PC-9 (cell line): ENCODE measurements around the gene WNT16. TPM values are rescaled to one million over a fixed set of nuclear protein-coding genes. Genes with fewer than 3 reads are reported as not detected.

ENCODE experiments used
- Bru-seq: library from RNA; stranded (reverse); fragments of 400-500 nt; gene quantifications from one replicate; lab custom pipeline; 2021; lab: Mats Ljungman, UMichigan
- BruChase-seq, 2 experiments: library from RNA; stranded (reverse); fragments of 400-500 nt; gene quantifications; one replicate each; lab custom pipeline; 2021; lab: Mats Ljungman, UMichigan
- BruUV-seq: library from RNA; stranded (reverse); fragments of 400-500 nt; replicated peaks from 2 replicates; lab custom pipeline; 2021; lab: Mats Ljungman, UMichigan
- CTCF ChIA-PET: fragments of 300-600 bp; sonication (Branson Sonifier 250); formaldehyde crosslinking; loops from one replicate; lab custom pipeline; 2022; ENCODE audit warnings: antibody characterized with exemption; lab: Charles Lee
- POLR2A ChIA-PET: fragments of 300-600 bp; sonication (Branson Sonifier 250); formaldehyde crosslinking; loops from one replicate; lab custom pipeline; 2022; ENCODE audit warnings: antibody characterized with exemption; ENCODE audit not compliant: unreplicated experiment; lab: Charles Lee
- DNase-seq, 2 experiments: peaks; one replicate each; pipeline versions ENCODE4 v3.0.0 to v3.0.0-alpha.2; 2015 to 2022; ENCODE audit warnings: mixed read lengths in 1 of 2
- H2AFZ ChIP-seq: fragments of 200-600 bp; sonication (generic); 2 replicates; pipeline ENCODE4 v1.8.1; 2017; ENCODE audit warnings: antibody characterized with exemption
- H3F3A ChIP-seq: fragments of 200-600 bp; sonication (generic); 2 replicates; pipeline ENCODE4 v1.8.1; 2017; ENCODE audit warnings: antibody characterized with exemption, mild to moderate bottlenecking, low read depth; ENCODE audit not compliant: insufficient read depth
- H3K27ac ChIP-seq: fragments of 200-600 bp; sonication (generic); 2 replicates; pipeline ENCODE4 v1.6.1; 2016; ENCODE audit warnings: mixed run types
- H3K27me3 ChIP-seq: fragments of 200-600 bp; sonication (generic); 2 replicates; pipeline ENCODE4 v1.6.1; 2016; ENCODE audit warnings: low read depth, mixed run types; ENCODE audit not compliant: insufficient read depth
- H3K36me3 ChIP-seq: fragments of 200-600 bp; sonication (generic); 2 replicates; pipeline ENCODE4 v1.6.1; 2016; ENCODE audit warnings: low read depth, mixed run types
- H3K4me1 ChIP-seq: fragments of 200-600 bp; sonication (generic); replicated peaks from 2 replicates; pipeline ENCODE4 v1.6.1; 2016; ENCODE audit warnings: mixed run types; ENCODE audit not compliant: insufficient read depth
- H3K4me2 ChIP-seq: fragments of 200-600 bp; sonication (generic); 2 replicates; pipeline ENCODE4 v1.6.1; 2017; ENCODE audit warnings: mixed run types
- H3K4me3 ChIP-seq: fragments of 200-600 bp; sonication (generic); 2 replicates; pipeline ENCODE4 v1.6.1; 2016; ENCODE audit warnings: mixed run types
- H3K79me2 ChIP-seq: fragments of 200-600 bp; sonication (generic); 2 replicates; pipeline ENCODE4 v1.6.1; 2017; ENCODE audit warnings: low read depth, mixed run types
- H3K9me2 ChIP-seq: fragments of 200-600 bp; sonication (generic); 2 replicates; pipeline ENCODE4 v1.8.1; 2017; ENCODE audit warnings: mild to moderate bottlenecking; ENCODE audit not compliant: insufficient read depth
- H3K9me3 ChIP-seq: fragments of 200-600 bp; sonication (generic); 2 replicates; pipeline ENCODE4 v1.8.1; 2016; ENCODE audit warnings: low read depth; ENCODE audit not compliant: insufficient read depth
- H4K20me1 ChIP-seq: fragments of 200-600 bp; sonication (generic); 2 replicates; pipeline ENCODE4 v1.8.1; 2017; ENCODE audit not compliant: insufficient read depth
- EZH2 ChIP-seq: fragments of 200-600 bp; sonication (generic); IDR thresholded peaks from 2 replicates; pipeline ENCODE4 v1.8.0; 2017; ENCODE audit warnings: antibody characterized with exemption, low read depth
- intact Hi-C: fragments of 100-400 bp; cut with micrococcal nuclease; formaldehyde crosslinking; loops from one replicate; pipeline ENCODE4 v1.10.0; 2022; ENCODE audit not compliant: unreplicated experiment
- long read RNA-seq: library from polyadenylated mRNA; stranded (forward); transcript quantifications from one replicate; pipeline ENCODE4 v2.0.0, GENCODE V29; 2022
- total RNA-seq: library from RNA; stranded (reverse); gene quantifications from 2 replicates; pipeline ENCODE4 v1.2.3, GENCODE V29; 2021
- TF ChIP-seq, protein P1 (sequence below): fragments of 200-600 bp; sonication (generic); conservative IDR thresholded peaks from 2 replicates; pipeline ENCODE4 v1.6.1; 2017; ENCODE audit warnings: mixed run types, antibody characterized with exemption, mild to moderate bottlenecking, moderate library complexity

The WNT16 gene, protein sequence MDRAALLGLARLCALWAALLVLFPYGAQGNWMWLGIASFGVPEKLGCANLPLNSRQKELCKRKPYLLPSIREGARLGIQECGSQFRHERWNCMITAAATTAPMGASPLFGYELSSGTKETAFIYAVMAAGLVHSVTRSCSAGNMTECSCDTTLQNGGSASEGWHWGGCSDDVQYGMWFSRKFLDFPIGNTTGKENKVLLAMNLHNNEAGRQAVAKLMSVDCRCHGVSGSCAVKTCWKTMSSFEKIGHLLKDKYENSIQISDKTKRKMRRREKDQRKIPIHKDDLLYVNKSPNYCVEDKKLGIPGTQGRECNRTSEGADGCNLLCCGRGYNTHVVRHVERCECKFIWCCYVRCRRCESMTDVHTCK
- total RNA-seq (not detected in 2 replicates), Bru-seq, nascent RNA (percentile 25 among the genes with signal in this experiment), BruChase-seq, experiment 1, labeled RNA remaining after a 2-hour chase (percentile 20 among the genes with signal in this experiment), BruChase-seq, experiment 2, labeled RNA remaining after a 6-hour chase (percentile 20 among the genes with signal in this experiment)
- long read RNA-seq, partial matches to known transcripts, result 2 of 3 reads
- long read RNA-seq, other reads (novel, unspliced or antisense), result 1 of 3 reads

DNA sequence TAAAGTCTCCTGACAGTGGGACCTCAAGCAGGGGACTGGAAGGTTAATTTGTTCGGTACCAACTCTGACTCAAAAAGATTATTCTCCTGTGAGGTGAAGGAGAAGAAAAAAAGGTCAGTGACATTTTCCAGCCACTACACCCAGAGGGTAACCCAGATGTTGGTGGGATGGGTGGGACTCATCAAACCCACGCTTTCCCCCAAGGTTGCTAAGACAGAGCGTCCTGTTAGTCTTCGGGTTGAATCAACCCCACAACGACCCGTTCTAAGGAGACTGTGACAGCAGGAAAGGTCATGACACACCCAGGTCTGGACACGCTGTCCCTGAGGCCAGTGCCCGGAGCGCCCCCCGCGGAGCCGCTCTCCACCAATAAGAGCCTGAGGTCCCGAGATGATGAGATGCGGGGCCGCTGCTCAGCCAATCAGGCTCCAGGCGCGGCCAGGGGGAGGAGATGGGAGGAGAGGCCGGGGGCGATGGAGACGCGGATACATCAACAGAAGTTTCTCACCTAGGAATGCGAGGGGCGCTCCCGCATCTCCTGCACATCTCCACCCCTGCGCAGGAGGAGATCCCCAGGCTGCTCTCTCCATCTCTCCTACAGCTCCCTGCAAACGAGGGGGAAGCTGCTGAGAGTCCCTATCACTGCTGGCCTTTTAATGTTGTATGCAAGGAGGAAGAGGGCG, at the start of gene WNT16:
WNT16 (plus strand) TSS at position 493 of the 683 bp plus-strand sequence. CDS start 293 bp downstream, outside the sequence.
- no TSS peak for BruUV-seq
- POLR2A ChIA-PET, result no interaction called here
- no peak for DNase-seq
- H4K20me1 ChIP-seq, result no peaks in the 10 kb centered on the region
- TF ChIP-seq, protein P1, sequence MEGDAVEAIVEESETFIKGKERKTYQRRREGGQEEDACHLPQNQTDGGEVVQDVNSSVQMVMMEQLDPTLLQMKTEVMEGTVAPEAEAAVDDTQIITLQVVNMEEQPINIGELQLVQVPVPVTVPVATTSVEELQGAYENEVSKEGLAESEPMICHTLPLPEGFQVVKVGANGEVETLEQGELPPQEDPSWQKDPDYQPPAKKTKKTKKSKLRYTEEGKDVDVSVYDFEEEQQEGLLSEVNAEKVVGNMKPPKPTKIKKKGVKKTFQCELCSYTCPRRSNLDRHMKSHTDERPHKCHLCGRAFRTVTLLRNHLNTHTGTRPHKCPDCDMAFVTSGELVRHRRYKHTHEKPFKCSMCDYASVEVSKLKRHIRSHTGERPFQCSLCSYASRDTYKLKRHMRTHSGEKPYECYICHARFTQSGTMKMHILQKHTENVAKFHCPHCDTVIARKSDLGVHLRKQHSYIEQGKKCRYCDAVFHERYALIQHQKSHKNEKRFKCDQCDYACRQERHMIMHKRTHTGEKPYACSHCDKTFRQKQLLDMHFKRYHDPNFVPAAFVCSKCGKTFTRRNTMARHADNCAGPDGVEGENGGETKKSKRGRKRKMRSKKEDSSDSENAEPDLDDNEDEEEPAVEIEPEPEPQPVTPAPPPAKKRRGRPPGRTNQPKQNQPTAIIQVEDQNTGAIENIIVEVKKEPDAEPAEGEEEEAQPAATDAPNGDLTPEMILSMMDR, result no peak
- TF ChIP-seq EZH2, result no peak
- no peaks in the 10 kb centered on the region for H3K9me3 ChIP-seq
- peak within 1 kb of the TSS; percentile 71 for H3K4me3 ChIP-seq
- no peak within 1 kb of the TSS for H3K27ac ChIP-seq
- no peaks in the 10 kb centered on the region for H3K36me3 ChIP-seq
- peak within 1 kb of the TSS; percentile 85 for H2AFZ ChIP-seq
- H3K4me2 ChIP-seq, result peak within 1 kb of the TSS; percentile 98
- no peaks in the 10 kb centered on the region for H3K4me1 ChIP-seq
- no peaks in the 10 kb centered on the region for H3K27me3 ChIP-seq
- intact Hi-C loops, result no loop called here
- no peaks in the 10 kb centered on the region for H3K9me2 ChIP-seq
- CTCF ChIA-PET, result no interaction called here
- no peaks in the 10 kb centered on the region for H3K79me2 ChIP-seq
- H3F3A ChIP-seq, result no peaks in the 10 kb centered on the region

DNA sequence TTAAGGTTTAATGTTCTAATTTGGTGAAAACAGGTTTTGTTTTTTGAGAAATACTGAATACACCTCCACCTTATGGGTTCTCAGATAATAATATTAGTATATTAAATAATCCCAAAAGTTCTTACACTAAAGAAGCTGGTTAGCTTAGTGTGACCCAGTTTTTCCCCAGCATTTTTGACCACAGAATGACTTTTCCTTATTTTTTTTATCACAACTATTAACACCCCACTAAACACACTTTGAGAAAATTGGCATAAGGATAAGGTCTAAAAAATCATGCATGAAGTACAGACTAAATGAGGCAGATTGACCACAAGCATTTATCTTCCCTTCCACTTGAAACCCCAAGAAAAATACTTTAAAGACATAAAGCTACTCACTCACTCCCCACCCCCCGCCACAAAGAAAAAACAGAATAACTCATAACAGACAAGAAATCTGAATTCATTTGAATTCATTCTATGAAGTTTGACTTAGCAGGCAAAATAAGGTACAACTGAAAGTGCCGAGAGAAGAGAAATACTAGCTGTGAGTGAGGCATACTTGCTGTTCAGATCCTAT, 49.7 kb upstream of the WNT16 start:
- no peak overlapping the region for H3K4me3 ChIP-seq
- no peak for DNase-seq
- TF ChIP-seq, protein P1, result no peak
- no peak for TF ChIP-seq EZH2
- H3F3A ChIP-seq, result no peaks in the 10 kb centered on the region
- no peak overlapping the region for H3K27ac ChIP-seq
- CTCF ChIA-PET, result no interaction called here
- BruUV-seq, result no TSS peak
- H3K9me3 ChIP-seq, result 0 out of 2 replicates have a peak, but pooled peaks cover 2% of the 10 kb centered on the region
- POLR2A ChIA-PET, result no interaction called here
- no peaks in the 10 kb centered on the region for H3K79me2 ChIP-seq
- H3K4me2 ChIP-seq, result no peak overlapping the region
- intact Hi-C loops, result no loop called here
- no peak overlapping the region for H2AFZ ChIP-seq
- H3K4me1 ChIP-seq, result no peaks in the 10 kb centered on the region
- H3K9me2 ChIP-seq, result no peaks in the 10 kb centered on the region
- no peaks in the 10 kb centered on the region for H3K36me3 ChIP-seq
- H3K27me3 ChIP-seq, result no peaks in the 10 kb centered on the region
- no peaks in the 10 kb centered on the region for H4K20me1 ChIP-seq

DNA sequence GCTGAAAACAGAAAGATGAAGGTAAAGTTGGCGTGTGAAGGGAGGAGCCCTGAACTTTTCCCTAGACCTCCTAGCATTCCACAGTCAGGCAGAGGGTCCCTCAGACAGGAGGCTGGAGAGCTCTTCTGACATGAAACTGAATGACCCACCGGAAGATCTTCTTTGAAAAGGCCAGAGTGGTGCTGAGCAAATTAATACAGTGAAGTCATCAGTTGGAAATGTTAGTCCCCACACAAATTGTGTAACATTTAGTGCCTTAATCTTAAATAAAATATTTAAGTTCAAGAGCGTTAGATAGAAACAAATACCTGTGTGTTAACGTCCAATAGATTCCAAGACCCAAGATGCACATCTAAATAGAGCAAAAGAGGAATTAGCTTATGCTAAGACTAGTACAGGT, 49.0 kb upstream of the WNT16 start:
- H3K27me3 ChIP-seq, result no peaks in the 10 kb centered on the region
- H4K20me1 ChIP-seq, result no peaks in the 10 kb centered on the region
- no peaks in the 10 kb centered on the region for H3K36me3 ChIP-seq
- no TSS peak for BruUV-seq
- 0 out of 2 replicates have a peak, but pooled peaks cover 2% of the 10 kb centered on the region for H3K9me3 ChIP-seq
- no peak overlapping the region for H3K4me2 ChIP-seq
- ChIA-PET CTCF (no interaction called here), POLR2A (no interaction called here)
- H3F3A ChIP-seq, result no peaks in the 10 kb centered on the region
- H2AFZ ChIP-seq, result no peak overlapping the region
- no peak for DNase-seq
- H3K9me2 ChIP-seq, result no peaks in the 10 kb centered on the region
- TF ChIP-seq, protein P1, result no peak
- TF ChIP-seq EZH2, result no peak
- intact Hi-C loops, result no loop called here
- H3K27ac ChIP-seq, result no peak overlapping the region
- H3K4me1 ChIP-seq, result no peaks in the 10 kb centered on the region
- no peaks in the 10 kb centered on the region for H3K79me2 ChIP-seq
- H3K4me3 ChIP-seq, result no peak overlapping the region
